ENCODE measurements around the gene PADI1.

- TF ChIP-seq EZH2 (IDR thresholded peaks at IDR 0.05; ENCODE audit: borderline replicate concordance) (no peak), CTCF (IDR thresholded peaks at IDR 0.05; ENCODE audit: poor library complexity) (no peak)
Observed at GRCh38 chr1:17167786-17168090, 37.2 kb upstream of the PADI1 start.
